Activated naive CD4-positive, alpha-beta T cell treated with anti-CD3 and anti-CD28 coated beads, Interleukin-2, amount 50 U/mL, for 16 hours (primary cell): Measurements from ENCODE around the gene NVL.
"Not testable (repeated sequence)": the region's sequence is repeated elsewhere in the genome, so short reads cannot be mapped to it uniquely, and the experiment has no call there.

ENCODE experiments used
- DNase-seq: peaks from one replicate; pipeline ENCODE4 v3.0.0-alpha.2; 2020

NVL gene

GRCh38 chr1:224333939-224334786, 4.2 kb upstream of the NVL start:
- DNase-seq = no peak

GRCh38 chr1:224333309-224333926, 3.4 kb upstream of the NVL start:
- DNase-seq = no peak

- DNase-seq = no peak
These were observed 1.9 kb upstream of the NVL start for GRCh38 chr1:224331824-224332223.

- no peak for DNase-seq
These were observed 1.4 kb upstream of the NVL start for GRCh38 chr1:224331326-224331725.

- DNase-seq = no peak
These were observed 509 bp downstream of the NVL start for GRCh38 chr1:224329484-224329841.

- no peak for DNase-seq
These were observed 1.3 kb downstream of the NVL start for GRCh38 chr1:224328644-224329043.

GRCh38 chr1:224325959-224326358, 4.0 kb downstream of the NVL start:
- DNase-seq = no peak

- no peak for DNase-seq
These were observed 8.3 kb downstream of the NVL start for GRCh38 chr1:224321706-224322105.

- DNase-seq = no peak
These were observed 12.5 kb downstream of the NVL start for GRCh38 chr1:224317383-224318045.

GRCh38 chr1:224312025-224312424, 17.9 kb downstream of the NVL start:
- no peak for DNase-seq

GRCh38 chr1:224311503-224311902, 18.5 kb downstream of the NVL start:
- DNase-seq = not testable (repeated sequence)

- no peak for DNase-seq
These were observed 21.9 kb downstream of the NVL start for GRCh38 chr1:224308064-224308463.

GRCh38 chr1:224304767-224305166, 25.2 kb downstream of the NVL start:
- DNase-seq = no peak

GRCh38 chr1:224302947-224303346, 27.0 kb downstream of the NVL start:
- no peak for DNase-seq

GRCh38 chr1:224301391-224301790, 28.6 kb downstream of the NVL start:
- DNase-seq = no peak

GRCh38 chr1:224300346-224300745, 29.6 kb downstream of the NVL start:
- DNase-seq = no peak

GRCh38 chr1:224298346-224299330, 31.3 kb downstream of the NVL start:
- no peak for DNase-seq

- no peak for DNase-seq
These were observed 35.2 kb downstream of the NVL start for GRCh38 chr1:224294775-224295174.

GRCh38 chr1:224292419-224292818, 37.6 kb downstream of the NVL start:
- no peak for DNase-seq

- no peak for DNase-seq
These were observed 40.6 kb downstream of the NVL start for GRCh38 chr1:224289396-224289795.

- no peak for DNase-seq
These were observed 42.3 kb downstream of the NVL start for GRCh38 chr1:224287714-224288113.

- DNase-seq = no peak
These were observed 47.8 kb downstream of the NVL start for GRCh38 chr1:224282140-224282539.
